ENCODE data around the gene CCDC137.

Gene CCDC137

GRCh38 chr17:81683584-81684441, 17.3 kb downstream of the CCDC137 start, which contains the start of the genes ARL16 and HGS:
Gene ARL16, minus strand, starts transcription at chr17:81683797. Its CDS starts 44 bp downstream, at chr17:81683753.
Gene HGS, plus strand, starts transcription at chr17:81684011. Its CDS starts 56 bp downstream, at chr17:81684067.
- peak; percentile 100 for DNase-seq

GRCh38 chr17:81684442-81684911, 17.9 kb downstream of the CCDC137 start:
- no peak for DNase-seq

GRCh38 chr17:81685108-81685507, 18.6 kb downstream of the CCDC137 start:
- no peak for DNase-seq

DNA sequence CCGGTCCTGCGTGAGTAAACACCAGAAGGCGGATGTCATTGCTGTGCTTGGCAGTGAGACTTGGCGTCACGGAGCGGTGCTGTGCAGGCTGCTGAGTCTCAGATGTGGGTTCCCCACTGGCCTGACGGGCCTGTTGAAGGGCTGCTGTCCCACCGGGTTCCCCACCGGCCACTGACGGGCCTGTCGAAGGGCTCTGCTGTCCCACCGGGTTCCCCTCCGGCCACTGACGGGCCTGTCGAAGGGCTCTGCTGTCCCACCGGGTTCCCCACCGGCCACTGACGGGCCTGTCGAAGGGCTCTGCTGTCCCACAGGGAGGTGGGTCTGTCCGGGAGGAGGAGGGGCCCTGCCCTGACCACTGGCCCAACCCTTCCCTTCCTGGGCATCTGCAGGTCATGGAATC, 20.1 kb downstream of the CCDC137 start:
- no peak for DNase-seq

GRCh38 chr17:81687770-81688541, 21.4 kb downstream of the CCDC137 start:
- no peak for DNase-seq

DNA sequence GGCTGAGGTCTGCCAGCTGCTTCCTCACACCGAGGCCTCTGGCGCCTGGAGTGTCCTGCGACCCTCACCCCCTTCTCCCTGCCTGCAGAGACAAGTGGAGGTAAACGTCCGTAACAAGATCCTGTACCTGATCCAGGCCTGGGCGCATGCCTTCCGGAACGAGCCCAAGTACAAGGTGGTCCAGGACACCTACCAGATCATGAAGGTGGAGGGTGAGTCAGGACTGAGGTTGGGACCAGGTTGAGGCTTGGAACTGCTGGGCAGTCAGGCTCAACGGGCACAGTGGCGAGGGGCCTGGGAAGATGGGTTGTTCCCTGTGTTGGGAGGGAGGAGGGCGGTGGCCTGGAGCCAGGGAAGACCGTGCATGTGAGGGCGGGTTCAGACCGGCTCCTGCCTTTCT, 22.1 kb downstream of the CCDC137 start:
- DNase-seq = no peak

- DNase-seq = no peak
Measured at GRCh38 chr17:81690066-81690465, 23.5 kb downstream of the CCDC137 start.

GRCh38 chr17:81690549-81690948, 24.0 kb downstream of the CCDC137 start:
- DNase-seq = no peak

DNA sequence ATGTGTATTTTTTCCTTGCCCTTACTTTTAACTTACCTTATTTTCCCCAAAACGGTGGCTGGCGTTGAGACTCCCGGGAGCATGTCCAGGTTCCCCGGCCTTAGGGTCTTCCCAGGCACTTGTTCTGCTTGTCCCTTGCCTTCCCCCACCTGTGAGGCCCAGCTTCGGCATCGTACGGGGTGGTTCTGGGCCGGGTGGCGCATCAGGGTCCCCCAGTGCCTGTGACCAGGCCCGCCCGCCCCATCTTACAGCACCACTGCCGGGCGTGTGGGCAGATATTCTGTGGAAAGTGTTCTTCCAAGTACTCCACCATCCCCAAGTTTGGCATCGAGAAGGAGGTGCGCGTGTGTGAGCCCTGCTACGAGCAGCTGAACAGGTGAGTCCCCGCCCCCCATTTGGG, 24.7 kb downstream of the CCDC137 start:
- no peak for DNase-seq

DNA sequence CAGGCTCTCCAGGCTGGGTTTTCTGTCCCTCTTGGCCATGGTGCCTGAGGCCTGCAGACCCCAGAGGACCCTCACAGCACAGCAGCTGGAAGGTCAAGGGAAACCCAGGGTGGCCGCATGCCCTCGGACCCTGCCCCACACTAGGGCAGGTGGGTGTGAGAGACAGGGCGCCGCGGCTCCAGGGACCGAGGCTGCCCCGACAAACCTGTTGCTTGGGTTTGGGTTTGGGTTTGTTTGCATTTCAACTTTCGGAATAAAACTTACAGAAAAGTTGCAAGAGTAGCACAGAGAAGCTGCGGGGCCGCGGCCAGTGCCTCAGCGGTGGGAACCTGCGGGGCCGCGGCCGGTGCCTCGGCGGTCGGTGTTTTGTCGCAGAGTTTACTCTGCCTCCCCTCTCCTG, 25.1 kb downstream of the CCDC137 start:
- DNase-seq = no peak

GRCh38 chr17:81693509-81694210, 27.1 kb downstream of the CCDC137 start:
- no peak for DNase-seq

DNA sequence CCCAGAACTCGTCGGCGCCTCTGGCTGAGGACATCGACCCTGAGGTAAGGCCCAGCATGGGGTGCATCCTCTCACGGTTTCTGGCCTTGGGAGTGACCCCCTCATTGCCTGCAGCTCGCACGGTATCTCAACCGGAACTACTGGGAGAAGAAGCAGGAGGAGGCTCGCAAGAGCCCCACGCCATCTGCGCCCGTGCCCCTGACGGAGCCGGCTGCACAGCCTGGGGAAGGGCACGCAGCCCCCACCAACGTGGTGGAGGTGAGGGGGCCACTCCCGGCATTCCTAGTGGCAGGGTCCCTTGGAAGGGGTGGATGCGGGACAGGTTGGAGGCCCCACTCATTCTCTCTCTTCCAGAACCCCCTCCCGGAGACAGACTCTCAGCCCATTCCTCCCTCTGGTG, 28.3 kb downstream of the CCDC137 start:
- no peak for DNase-seq

DNA sequence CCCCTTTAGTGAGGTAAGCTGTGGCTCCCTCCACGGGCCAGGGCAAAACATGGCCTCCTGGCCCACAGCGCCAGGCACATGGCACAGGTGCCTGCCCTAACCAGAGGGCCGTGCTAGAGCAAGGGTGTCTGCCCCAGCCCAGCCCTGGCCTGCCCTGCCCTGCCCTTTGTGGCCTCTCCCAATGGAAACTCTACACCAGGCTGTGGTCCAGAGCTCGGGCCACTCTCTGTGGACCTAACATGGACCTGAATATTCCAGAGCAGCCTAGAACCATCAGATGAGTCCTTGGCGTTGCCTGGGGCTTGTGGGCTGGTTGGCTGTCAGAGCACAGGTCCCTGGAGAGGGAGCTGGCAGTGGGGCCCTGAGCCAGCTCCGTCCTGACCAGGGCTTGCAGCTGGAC, 28.7 kb downstream of the CCDC137 start:
- no peak for DNase-seq

GRCh38 chr17:81695801-81696200, 29.3 kb downstream of the CCDC137 start:
- no peak for DNase-seq

GRCh38 chr17:81696218-81696941, 29.8 kb downstream of the CCDC137 start:
- no peak for DNase-seq

- DNase-seq = no peak
Measured at GRCh38 chr17:81697261-81698044, 30.9 kb downstream of the CCDC137 start.

GRCh38 chr17:81700353-81701287, 34.1 kb downstream of the CCDC137 start:
- no peak for DNase-seq

DNA sequence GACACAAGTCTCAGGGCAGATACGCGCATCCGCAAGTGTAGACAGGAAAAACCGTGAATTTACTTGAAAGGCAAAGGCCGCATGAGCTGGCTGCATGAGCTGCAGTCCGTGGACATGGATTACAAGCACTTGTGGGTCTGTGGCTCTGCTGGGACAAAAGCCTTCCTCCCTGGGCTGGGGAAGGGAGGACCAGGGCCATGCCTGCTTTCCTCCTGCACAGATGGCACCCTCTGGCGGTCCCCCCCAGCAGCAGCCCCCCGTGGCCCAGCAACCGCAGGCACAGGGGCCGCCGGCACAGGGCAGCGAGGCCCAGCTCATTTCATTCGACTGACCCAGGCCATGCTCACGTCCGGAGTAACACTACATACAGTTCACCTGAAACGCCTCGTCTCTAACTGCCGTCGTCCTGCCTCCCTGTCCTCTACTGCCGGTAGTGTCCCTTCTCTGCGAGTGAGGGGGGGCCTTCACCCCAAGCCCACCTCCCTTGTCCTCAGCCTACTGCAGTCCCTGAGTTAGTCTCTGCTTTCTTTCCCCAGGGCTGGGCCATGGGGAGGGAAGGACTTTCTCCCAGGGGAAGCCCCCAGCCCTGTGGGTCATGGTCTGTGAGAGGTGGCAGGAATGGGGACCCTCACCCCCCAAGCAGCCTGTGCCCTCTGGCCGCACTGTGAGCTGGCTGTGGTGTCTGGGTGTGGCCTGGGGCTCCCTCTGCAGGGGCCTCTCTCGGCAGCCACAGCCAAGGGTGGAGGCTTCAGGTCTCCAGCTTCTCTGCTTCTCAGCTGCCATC, 34.9 kb downstream of the CCDC137 start:
- no peak for DNase-seq

DNA sequence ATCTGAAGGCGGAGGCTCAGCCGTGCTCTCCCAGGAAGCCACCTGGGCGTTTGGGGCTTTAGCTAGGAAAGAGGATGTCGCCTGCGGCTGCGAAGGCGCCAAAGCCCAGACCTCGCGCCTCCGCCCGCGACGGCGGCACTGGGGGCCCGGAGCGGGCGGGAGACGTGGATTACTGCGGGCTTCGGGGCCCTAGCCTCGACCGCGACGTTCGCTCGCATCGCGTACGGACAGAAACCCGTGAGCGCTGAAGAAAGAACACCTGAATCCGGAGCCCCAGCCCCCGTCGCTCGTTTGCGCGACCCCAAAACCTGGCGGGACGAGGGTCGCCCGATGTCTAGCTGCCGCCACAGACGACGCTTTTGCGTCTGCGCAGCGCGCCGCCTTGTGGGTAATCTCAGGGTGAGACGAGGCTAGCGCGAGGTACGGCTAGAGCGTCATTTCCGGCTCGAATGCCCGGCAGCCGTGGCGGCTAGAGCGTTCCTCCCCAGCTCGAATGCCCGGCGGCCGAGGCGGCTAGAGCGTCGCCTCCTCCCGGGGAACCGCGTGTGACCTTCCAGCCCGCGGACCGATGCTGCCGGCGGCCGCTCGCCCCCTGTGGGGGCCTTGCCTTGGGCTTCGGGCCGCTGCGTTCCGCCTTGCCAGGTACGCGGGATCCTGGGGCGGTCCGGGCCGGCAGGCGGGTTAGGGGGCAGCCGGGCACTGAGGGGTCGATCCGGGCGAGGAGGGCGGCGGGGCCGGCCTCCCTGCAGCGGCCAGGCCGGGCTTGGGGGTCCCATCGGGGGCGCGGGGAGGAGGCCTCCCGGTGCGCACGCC, 36.6 kb downstream of the CCDC137 start, which contains the start of gene MRPL12:
MRPL12 (plus strand) TSS at position 434 of the 813 bp plus-strand sequence; CDS start at position 569, 135 bp downstream.
- DNase-seq = peak; percentile 88
